Fibroblast of skin of right quadriceps (primary cell): ENCODE results near the gene HDDC3.

Source experiments
- DNase-seq: peaks from one replicate; pipeline ENCODE4 v3.0.0-alpha.2; 2013

Gene HDDC3

GRCh38 chr15:90889313-90889730 is 43.0 kb downstream of the HDDC3 start:
- no peak for DNase-seq

GRCh38 chr15:90887037-90887481 is 45.3 kb downstream of the HDDC3 start:
- DNase-seq: no peak

GRCh38 chr15:90886291-90886614 is 46.1 kb downstream of the HDDC3 start:
- DNase-seq: no peak

- DNase-seq: peak; percentile 64
Measured at GRCh38 chr15:90885432-90886290, 46.7 kb downstream of the HDDC3 start.

- DNase-seq: no peak
Measured at GRCh38 chr15:90884719-90885431, 47.5 kb downstream of the HDDC3 start.

- DNase-seq: peak; percentile 64
Measured at GRCh38 chr15:90883976-90884718, 48.2 kb downstream of the HDDC3 start, which contains the start of gene FES. TSS of gene FES (plus strand) at chr15:90884504. CDS start at chr15:90885046, 542 bp downstream.

- no peak for DNase-seq
Measured at GRCh38 chr15:90883526-90883975, 48.8 kb downstream of the HDDC3 start.

- DNase-seq: no peak
Measured at GRCh38 chr15:90882781-90883525, 49.4 kb downstream of the HDDC3 start.

- no peak for DNase-seq
Measured at GRCh38 chr15:90881978-90882721, 50.2 kb downstream of the HDDC3 start.

GRCh38 chr15:90881181-90881977 is 51.0 kb downstream of the HDDC3 start:
- no peak for DNase-seq

GRCh38 chr15:90880381-90881145 is 51.8 kb downstream of the HDDC3 start:
- no peak for DNase-seq
